Endometrial microvascular endothelial cells (primary cell): ENCODE results near the gene TRAPPC11. TPM values are rescaled to one million over a fixed set of nuclear protein-coding genes. Genes with fewer than 3 reads are reported as not detected.
"Not testable (repeated sequence)": the region's sequence is repeated elsewhere in the genome, so short reads cannot be mapped to it uniquely, and the experiment has no call there.

Source experiments
- in situ Hi-C: cut with HindIII; loops from 2 replicates; pipeline ENCODE4 v1.10.0; 2017; ENCODE audit warnings: low sequenced_read_pairs, low pct_unique_long_range_greater_than_20kb; ENCODE audit errors: inconsistent ontology term
- total RNA-seq: library from RNA; depleted of rRNA; stranded (reverse); fragments of >200 nt; gene quantifications from one replicate; pipeline ENCODE4 v1.2.3, GENCODE V29; 2015; ENCODE audit errors: inconsistent ontology term

TRAPPC11 gene
- total RNA-seq = 39.5 TPM

GRCh38 chr4:183659029-183659871 lies at the start of gene TRAPPC11, which contains the start of gene RWDD4:
Gene TRAPPC11 (plus strand): TSS chr4:183659293. CDS start chr4:183663868, 4,575 bp downstream.
Gene RWDD4 (minus strand): TSS chr4:183659185. CDS start chr4:183658952, 233 bp downstream.
- in situ Hi-C loops = no loop called here

- in situ Hi-C loops = no loop called here
Observed at GRCh38 chr4:183610033-183610432, 49.1 kb upstream of the TRAPPC11 start.

- in situ Hi-C loops = no loop called here
Observed at GRCh38 chr4:183610613-183611012, 48.5 kb upstream of the TRAPPC11 start.

- in situ Hi-C loops = no loop called here
Observed at GRCh38 chr4:183611210-183611830, 47.8 kb upstream of the TRAPPC11 start.

- in situ Hi-C loops = no loop called here
Observed at GRCh38 chr4:183612329-183613250, 46.5 kb upstream of the TRAPPC11 start.

GRCh38 chr4:183617075-183617474 lies 42.0 kb upstream of the TRAPPC11 start:
- in situ Hi-C loops = no loop called here

DNA sequence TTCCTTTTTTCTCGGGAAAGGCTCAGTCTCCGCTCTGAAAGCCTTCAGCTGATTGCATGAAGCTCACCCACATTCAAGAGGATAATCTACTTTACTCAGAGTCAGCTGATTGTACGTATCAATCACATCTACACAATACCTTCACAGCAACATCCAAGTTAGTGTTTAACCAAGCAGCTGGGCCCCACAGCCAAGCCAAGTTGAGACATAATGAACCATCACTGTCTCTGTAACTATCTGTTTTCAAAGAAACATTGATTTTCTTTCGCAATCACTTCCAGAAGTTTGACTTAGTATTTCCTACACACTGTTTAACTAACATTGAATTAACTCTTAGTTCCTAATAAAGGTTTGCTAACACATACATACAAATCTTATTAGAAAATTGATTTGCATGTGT lies 40.4 kb upstream of the TRAPPC11 start:
- in situ Hi-C loops = no loop called here

GRCh38 chr4:183620421-183620820 lies 38.7 kb upstream of the TRAPPC11 start:
- in situ Hi-C loops = no loop called here

DNA sequence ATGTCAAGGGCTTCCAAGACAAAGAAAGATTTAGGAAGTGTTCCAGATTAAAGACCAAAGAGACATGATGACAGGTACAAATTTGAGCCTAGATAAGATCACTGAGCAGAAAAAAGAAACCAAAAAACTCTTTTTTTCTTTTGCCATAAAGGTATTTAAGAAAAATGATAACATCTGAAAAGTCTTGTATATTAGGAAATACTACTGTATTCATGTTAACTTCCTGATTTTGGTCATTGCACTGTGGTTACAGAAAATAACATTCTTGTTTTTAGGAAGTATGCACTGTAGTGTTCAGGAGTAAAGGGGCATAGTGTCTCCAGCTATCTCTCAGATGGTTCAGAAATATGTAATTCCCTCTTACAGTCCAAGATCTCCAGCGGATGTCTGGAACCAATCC lies 37.2 kb upstream of the TRAPPC11 start:
- in situ Hi-C loops = no loop called here

GRCh38 chr4:183624548-183624947 lies 34.5 kb upstream of the TRAPPC11 start:
- in situ Hi-C loops = no loop called here

- in situ Hi-C loops = no loop called here
Observed at GRCh38 chr4:183626168-183626567, 32.9 kb upstream of the TRAPPC11 start.

DNA sequence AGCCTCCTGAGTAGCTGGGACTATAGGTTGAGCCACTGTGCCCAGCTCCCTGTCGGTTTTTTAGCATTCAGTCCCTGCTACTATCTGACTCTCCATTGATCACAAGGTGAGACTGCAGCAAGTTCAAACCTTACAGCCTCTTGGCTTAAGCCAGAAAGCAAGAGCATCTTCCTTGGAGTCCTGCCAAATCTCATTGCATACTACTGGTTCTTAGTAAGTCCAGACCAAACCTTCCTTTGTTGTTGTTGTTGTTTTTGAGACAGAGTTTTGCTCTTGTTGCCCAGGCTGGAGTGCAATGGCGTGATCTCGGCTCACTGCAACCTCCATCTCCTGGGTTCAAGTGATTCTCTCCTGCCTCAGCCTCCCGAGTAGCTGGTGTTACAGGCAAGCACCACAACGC lies 31.8 kb upstream of the TRAPPC11 start:
- in situ Hi-C loops = not testable (repeated sequence)

GRCh38 chr4:183627979-183628588 lies 31.0 kb upstream of the TRAPPC11 start:
- in situ Hi-C loops = no loop called here

DNA sequence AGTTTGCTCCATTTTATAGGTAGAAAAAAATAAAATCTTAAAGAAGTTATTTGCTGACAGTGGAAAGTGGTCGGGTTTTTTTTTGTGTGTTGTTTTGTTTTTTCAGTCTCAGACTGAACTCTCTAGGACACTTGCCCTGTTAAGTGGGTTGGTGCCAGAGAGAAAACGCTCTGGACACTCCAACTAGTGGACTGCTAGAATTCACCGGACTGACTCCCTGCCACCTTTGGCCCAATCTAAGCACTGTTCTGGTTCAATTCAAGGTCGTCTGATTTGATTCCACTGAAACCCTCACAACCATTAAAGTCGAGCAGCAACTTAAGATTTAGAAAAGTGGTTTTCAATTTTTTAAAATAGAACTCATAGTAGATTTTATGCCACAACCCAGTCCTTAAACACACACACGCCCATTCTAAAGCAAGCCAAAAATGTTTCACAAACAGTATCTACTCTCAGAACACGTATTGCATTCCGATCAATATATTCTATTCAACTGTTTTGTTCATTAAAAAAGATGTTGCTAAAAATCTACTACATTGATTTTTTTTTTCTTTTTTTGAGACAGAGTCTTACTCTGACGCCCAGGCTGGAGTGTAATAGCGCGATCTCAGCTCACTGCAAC lies 27.4 kb upstream of the TRAPPC11 start:
- in situ Hi-C loops = no loop called here

GRCh38 chr4:183632689-183633088 lies 26.4 kb upstream of the TRAPPC11 start:
- in situ Hi-C loops = no loop called here

- in situ Hi-C loops = no loop called here
Observed at GRCh38 chr4:183633476-183634400, 25.4 kb upstream of the TRAPPC11 start.

DNA sequence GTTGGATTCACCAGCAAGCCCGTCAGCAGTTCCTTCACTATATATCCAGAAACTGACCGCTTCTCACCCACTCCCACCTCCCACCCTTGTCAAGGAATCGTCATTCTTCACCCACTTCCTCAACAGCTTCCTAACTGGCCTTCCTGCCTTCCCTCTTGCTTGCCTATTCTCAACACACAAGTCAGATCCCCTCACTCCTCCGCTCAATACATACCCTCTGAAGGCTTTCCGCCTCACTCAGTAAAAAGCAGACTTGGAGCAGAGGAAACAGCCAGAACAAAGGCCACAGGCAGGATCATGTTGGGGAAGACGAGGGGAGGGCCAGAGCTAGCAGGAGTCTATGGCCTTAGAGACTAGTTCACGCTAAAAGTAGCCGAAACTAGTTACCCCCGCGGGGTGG lies 23.8 kb upstream of the TRAPPC11 start:
- in situ Hi-C loops = no loop called here
